Left ventricle myocardium inferior (tissue), 1 donor: Measurements from ENCODE around the gene BRINP3. TPM values are rescaled to one million over a fixed set of nuclear protein-coding genes. Genes with fewer than 3 reads are reported as not detected.

Source experiments
- DNase-seq: peaks from one replicate; pipeline ENCODE4 v3.0.0-alpha.2; 2020
- H3K27ac ChIP-seq: fragments of 200-600 bp; replicated peaks from 2 replicates; pipeline ENCODE4 v1.8.0; 2021
- H3K27me3 ChIP-seq: fragments of 200-600 bp; 2 replicates; pipeline ENCODE4 v1.8.0; 2021; ENCODE audit warnings: low read depth
- H3K36me3 ChIP-seq: fragments of 200-600 bp; 2 replicates; pipeline ENCODE4 v1.8.0; 2021
- H3K4me1 ChIP-seq: fragments of 200-600 bp; 2 replicates; pipeline ENCODE4 v1.8.0; 2021
- H3K4me3 ChIP-seq: fragments of 200-600 bp; 2 replicates; pipeline ENCODE4 v1.8.0; 2021; ENCODE audit warnings: mild to moderate bottlenecking, moderate library complexity
- H3K9me3 ChIP-seq: fragments of 200-600 bp; replicated peaks from 2 replicates; pipeline ENCODE4 v1.8.0; 2021
- intact Hi-C: fragments of 100-400 bp; cut with micrococcal nuclease; formaldehyde crosslinking; loops from one replicate; pipeline ENCODE4 v1.11.0; 2022
- total RNA-seq: library from RNA; stranded (reverse); fragmentation: NEBNext Ultra II Directional; extraction: Animal tissue kit (Norgen Biotek cat#: 25700); gene quantifications from one replicate; pipeline ENCODE4 v1.2.1, GENCODE V29; 2021
- TF ChIP-seq, protein P1 (sequence below): fragments of 200-600 bp; IDR thresholded peaks from 2 replicates; pipeline ENCODE4 v1.8.0; 2021; ENCODE audit warnings: antibody characterized with exemption, mild to moderate bottlenecking, borderline replicate concordance
- donor health status: DM: no; HTN: yes; CAD: no; lungs with severe emphysema.

BRINP3 gene
- total RNA-seq, 1 donor from 2014 or later, result 5.4 TPM

DNA sequence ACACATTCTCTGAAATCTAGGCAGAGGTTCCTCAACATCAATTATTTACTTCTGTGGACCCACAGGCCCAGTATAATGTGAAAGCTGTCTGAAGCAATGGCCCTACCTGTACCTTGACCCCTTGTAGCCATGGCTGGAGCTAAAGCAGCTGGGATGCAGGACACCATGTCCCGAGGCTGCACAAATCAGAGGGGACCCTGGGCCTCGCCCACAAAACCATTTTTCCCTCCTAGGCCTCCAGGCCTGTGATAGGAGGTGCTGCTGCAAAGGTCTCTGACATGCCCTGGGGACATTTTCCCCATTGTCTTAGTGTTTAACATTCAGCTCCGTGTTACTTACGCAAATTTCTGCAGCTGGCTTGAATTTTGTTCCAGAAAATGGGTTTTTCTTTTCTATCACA, 110.5 kb downstream of the BRINP3 start:
- DNase-seq, result no peak
- Histone ChIP-seq H3K27me3 (no peaks in the 10 kb centered on the region), H3K4me3 (no peak overlapping the region), H3K27ac (no peak overlapping the region), H3K9me3 (peaks cover 16% of the 10 kb centered on the region), H3K4me1 (no peaks in the 10 kb centered on the region), H3K36me3 (no peaks in the 10 kb centered on the region)
- TF ChIP-seq, protein P1, sequence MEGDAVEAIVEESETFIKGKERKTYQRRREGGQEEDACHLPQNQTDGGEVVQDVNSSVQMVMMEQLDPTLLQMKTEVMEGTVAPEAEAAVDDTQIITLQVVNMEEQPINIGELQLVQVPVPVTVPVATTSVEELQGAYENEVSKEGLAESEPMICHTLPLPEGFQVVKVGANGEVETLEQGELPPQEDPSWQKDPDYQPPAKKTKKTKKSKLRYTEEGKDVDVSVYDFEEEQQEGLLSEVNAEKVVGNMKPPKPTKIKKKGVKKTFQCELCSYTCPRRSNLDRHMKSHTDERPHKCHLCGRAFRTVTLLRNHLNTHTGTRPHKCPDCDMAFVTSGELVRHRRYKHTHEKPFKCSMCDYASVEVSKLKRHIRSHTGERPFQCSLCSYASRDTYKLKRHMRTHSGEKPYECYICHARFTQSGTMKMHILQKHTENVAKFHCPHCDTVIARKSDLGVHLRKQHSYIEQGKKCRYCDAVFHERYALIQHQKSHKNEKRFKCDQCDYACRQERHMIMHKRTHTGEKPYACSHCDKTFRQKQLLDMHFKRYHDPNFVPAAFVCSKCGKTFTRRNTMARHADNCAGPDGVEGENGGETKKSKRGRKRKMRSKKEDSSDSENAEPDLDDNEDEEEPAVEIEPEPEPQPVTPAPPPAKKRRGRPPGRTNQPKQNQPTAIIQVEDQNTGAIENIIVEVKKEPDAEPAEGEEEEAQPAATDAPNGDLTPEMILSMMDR, result no peak
- intact Hi-C loops, result no loop called here

DNA sequence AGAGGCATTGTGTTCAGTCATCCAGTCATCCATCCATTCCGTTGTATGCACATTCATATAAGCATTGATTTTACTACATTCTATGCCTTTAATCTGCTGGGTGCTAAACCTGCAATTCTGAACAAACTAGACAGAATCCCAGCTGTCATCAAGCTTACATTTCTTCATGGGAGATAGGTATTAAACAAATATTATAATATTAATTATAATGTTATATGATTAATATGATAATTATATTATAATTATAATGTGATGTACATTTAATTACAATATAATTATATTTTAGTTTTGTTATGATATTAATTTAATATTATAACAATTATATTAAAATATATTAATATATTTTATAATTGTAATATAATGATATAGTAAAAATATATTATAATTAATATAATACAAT, 112.4 kb downstream of the BRINP3 start:
- Histone ChIP-seq H3K27me3 (no peaks in the 10 kb centered on the region), H3K4me3 (no peak overlapping the region), H3K27ac (no peak overlapping the region), H3K4me1 (no peaks in the 10 kb centered on the region), H3K36me3 (no peaks in the 10 kb centered on the region), H3K9me3 (peaks cover 25% of the 10 kb centered on the region)
- intact Hi-C loops, result no loop called here
- TF ChIP-seq, protein P1, result no peak
- no peak for DNase-seq

DNA sequence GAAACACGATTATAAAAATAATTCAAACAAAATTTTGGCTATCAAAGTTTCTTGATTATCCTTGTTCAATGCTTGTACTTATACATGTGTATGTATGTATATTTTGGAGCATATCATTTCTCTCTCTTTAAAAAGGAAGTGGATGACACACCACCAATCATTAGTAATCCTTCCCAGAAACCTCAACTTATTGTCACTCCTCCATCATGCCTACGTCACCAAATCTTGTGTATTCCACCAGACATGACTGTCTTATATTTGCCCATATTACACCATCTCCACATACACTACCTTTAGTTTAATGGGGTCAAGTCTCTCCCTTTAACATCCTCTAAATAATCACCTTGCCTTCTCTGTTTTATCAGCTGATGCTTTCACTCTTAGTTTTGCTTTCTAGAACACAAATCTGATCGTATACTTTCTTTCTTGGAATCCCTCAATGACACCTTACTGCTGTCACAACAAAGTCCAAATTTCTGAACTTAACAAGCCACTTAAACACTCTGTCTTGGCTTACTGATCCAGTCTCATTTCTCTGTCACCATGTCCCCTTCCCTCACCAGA, 124.0 kb downstream of the BRINP3 start:
- H3K9me3 ChIP-seq, result no peaks in the 10 kb centered on the region
- no peaks in the 10 kb centered on the region for H3K36me3 ChIP-seq
- TF ChIP-seq, protein P1, result no peak
- H3K27ac ChIP-seq, result no peak overlapping the region
- H3K27me3 ChIP-seq, result no peaks in the 10 kb centered on the region
- no peak for DNase-seq
- H3K4me3 ChIP-seq, result no peak overlapping the region
- H3K4me1 ChIP-seq, result no peaks in the 10 kb centered on the region
- intact Hi-C loops, result no loop called here

DNA sequence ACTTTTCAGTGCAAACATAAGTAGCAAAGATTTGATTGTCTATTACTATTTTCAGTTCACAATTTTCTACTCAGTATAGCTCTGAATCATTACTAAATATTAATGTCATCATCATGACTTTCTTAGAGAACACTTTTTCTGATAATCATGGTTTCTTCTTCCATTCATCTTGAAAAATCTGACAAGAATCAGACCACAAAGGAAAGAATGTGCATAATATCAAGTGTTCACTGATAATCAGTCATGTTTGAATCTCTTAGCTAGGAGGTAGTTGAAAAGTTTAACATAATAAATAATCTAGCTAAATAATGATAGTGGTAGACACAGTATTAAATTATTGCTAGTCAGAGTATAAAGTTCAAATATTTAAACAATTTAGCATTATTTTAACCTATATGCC, 133.2 kb downstream of the BRINP3 start:
- no peaks in the 10 kb centered on the region for H3K27me3 ChIP-seq
- H3K4me3 ChIP-seq, result no peak overlapping the region
- DNase-seq, result no peak
- intact Hi-C loops, result no loop called here
- H3K4me1 ChIP-seq, result no peaks in the 10 kb centered on the region
- no peak overlapping the region for H3K27ac ChIP-seq
- TF ChIP-seq, protein P1, result no peak
- H3K9me3 ChIP-seq, result no peaks in the 10 kb centered on the region
- H3K36me3 ChIP-seq, result no peaks in the 10 kb centered on the region

DNA sequence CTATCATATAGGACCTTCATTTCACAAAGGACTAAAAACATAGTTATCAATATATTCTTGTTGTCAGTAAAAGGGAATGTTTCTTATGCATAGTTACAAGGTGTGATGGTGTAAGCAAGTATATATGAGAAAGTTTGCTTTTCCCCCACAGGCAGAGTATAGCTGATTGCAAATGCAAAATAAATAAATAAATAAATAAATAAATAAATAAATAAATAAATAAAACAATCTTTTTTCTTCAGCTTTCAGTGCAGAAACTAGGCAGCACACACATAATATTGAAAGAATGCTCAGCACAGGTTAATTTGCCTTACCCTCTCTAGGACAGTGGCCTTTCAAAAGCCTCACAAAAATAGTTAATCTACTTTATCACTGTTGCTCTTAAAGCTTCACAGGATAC, 138.8 kb downstream of the BRINP3 start:
- Histone ChIP-seq H3K4me1 (no peaks in the 10 kb centered on the region), H3K9me3 (peaks cover 6% of the 10 kb centered on the region), H3K4me3 (no peak overlapping the region), H3K27ac (no peak overlapping the region), H3K36me3 (no peaks in the 10 kb centered on the region), H3K27me3 (no peaks in the 10 kb centered on the region)
- DNase-seq, result no peak
- TF ChIP-seq, protein P1, result no peak
- intact Hi-C loops, result no loop called here
